HEK293T (cell line): ENCODE measurements around the gene WDR37.

Experiments
- BHLHE40 ChIP-seq: fragments of 450-650 bp; IDR thresholded peaks from 2 replicates; pipeline ENCODE4 v1.6.1; 2016; ENCODE audit warnings: mild to moderate bottlenecking, moderate library complexity, borderline replicate concordance
- FOXA1 ChIP-seq: fragments of 450-650 bp; IDR thresholded peaks from 2 replicates; pipeline ENCODE4 v1.6.1; 2016; ENCODE audit warnings: mild to moderate bottlenecking
- FOXM1 ChIP-seq: fragments of 450-650 bp; IDR thresholded peaks from 2 replicates; pipeline ENCODE4 v1.6.1; 2017; ENCODE audit warnings: mild to moderate bottlenecking, borderline replicate concordance
- NFRKB ChIP-seq: fragments of 450-650 bp; IDR thresholded peaks from 2 replicates; pipeline ENCODE4 v1.6.1; 2016; ENCODE audit warnings: mild to moderate bottlenecking, moderate library complexity
- SP1 ChIP-seq: fragments of 450-650 bp; IDR thresholded peaks from 2 replicates; pipeline ENCODE4 v1.6.1; 2017
- SUZ12 ChIP-seq: fragments of 450-650 bp; IDR thresholded peaks from 2 replicates; pipeline ENCODE4 v1.6.1; 2016; ENCODE audit warnings: mild to moderate bottlenecking
- ZNF384 ChIP-seq: fragments of 450-650 bp; IDR thresholded peaks from 2 replicates; pipeline ENCODE4 v1.6.1; 2016

- no peak for TF ChIP-seq BHLHE40
- TF ChIP-seq SP1: no peak
- no peak for TF ChIP-seq NFRKB
- no peak for TF ChIP-seq FOXM1
- no peak for TF ChIP-seq ZNF384
- no peak for TF ChIP-seq FOXA1
- no peak for TF ChIP-seq SUZ12
These were observed 82.3 kb downstream of the WDR37 start for GRCh38 chr10:1138529-1138928.
